Iris pigment epithelial cell (primary cell): ENCODE measurements around the gene RNF151.
"Not testable (repeated sequence)": the region's sequence is repeated elsewhere in the genome, so short reads cannot be mapped to it uniquely, and the experiment has no call there.

ENCODE experiments used
- DNase-seq: peaks from one replicate; pipeline ENCODE4 v3.0.0-alpha.2; 2011; ENCODE audit warnings: low read depth

Gene RNF151

GRCh38 chr16:1939833-1940232 lies 26.8 kb upstream of the RNF151 start:
- DNase-seq, result not testable (repeated sequence)

- no peak for DNase-seq
Measured at GRCh38 chr16:1940273-1941161, 26.1 kb upstream of the RNF151 start.

- peak; percentile 63 for DNase-seq
Measured at GRCh38 chr16:1941162-1942046, 25.3 kb upstream of the RNF151 start.

GRCh38 chr16:1942047-1942809 lies 24.4 kb upstream of the RNF151 start:
- DNase-seq, result peak; percentile 26

- peak; percentile 98 for DNase-seq
Measured at GRCh38 chr16:1942810-1943726, 23.6 kb upstream of the RNF151 start, which contains the start of gene MSRB1. Gene MSRB1, minus strand, starts transcription at chr16:1943199. Its CDS starts 43 bp downstream, at chr16:1943156.

GRCh38 chr16:1944612-1945199 lies 21.9 kb upstream of the RNF151 start:
- no peak for DNase-seq

GRCh38 chr16:1945559-1946391 lies 20.9 kb upstream of the RNF151 start:
- no peak for DNase-seq

- DNase-seq, result no peak
Measured at GRCh38 chr16:1946495-1947368, 19.9 kb upstream of the RNF151 start.

- DNase-seq, result no peak
Measured at GRCh38 chr16:1947369-1947670, 19.3 kb upstream of the RNF151 start.

GRCh38 chr16:1949507-1949906 lies 17.1 kb upstream of the RNF151 start:
- DNase-seq, result no peak

GRCh38 chr16:1950047-1950446 lies 16.6 kb upstream of the RNF151 start:
- no peak for DNase-seq

GRCh38 chr16:1950559-1950958 lies 16.1 kb upstream of the RNF151 start:
- DNase-seq, result no peak

GRCh38 chr16:1953734-1954133 lies 12.9 kb upstream of the RNF151 start:
- DNase-seq, result no peak

GRCh38 chr16:1957434-1958142 lies 9.1 kb upstream of the RNF151 start:
- DNase-seq, result not testable (repeated sequence)

GRCh38 chr16:1958143-1958491 lies 8.5 kb upstream of the RNF151 start:
- not testable (repeated sequence) for DNase-seq

- DNase-seq, result no peak
Measured at GRCh38 chr16:1958715-1959268, 7.9 kb upstream of the RNF151 start.

GRCh38 chr16:1959269-1960039 lies 7.2 kb upstream of the RNF151 start, which contains the start of gene NDUFB10:
Gene NDUFB10, plus strand, starts transcription at chr16:1959538. Its CDS starts 87 bp downstream, at chr16:1959625.
- DNase-seq, result peak; percentile 87
